NCI-H82 treated with DMSO at 0.1 percent for 48 hours (cell line): ENCODE results near the gene PLEK.

Experiments
- DNase-seq: peaks from one replicate; lab custom pipeline; 2025; ENCODE audit not compliant: unreplicated experiment; lab: John Stamatoyannopoulos, UW

PLEK gene

GRCh38 chr2:68414452-68414851 lies 49.4 kb downstream of the PLEK start:
- DNase-seq = no peak

GRCh38 chr2:68414876-68415275 lies 49.8 kb downstream of the PLEK start:
- DNase-seq = no peak

GRCh38 chr2:68415521-68415920 lies 50.4 kb downstream of the PLEK start:
- no peak for DNase-seq

DNA sequence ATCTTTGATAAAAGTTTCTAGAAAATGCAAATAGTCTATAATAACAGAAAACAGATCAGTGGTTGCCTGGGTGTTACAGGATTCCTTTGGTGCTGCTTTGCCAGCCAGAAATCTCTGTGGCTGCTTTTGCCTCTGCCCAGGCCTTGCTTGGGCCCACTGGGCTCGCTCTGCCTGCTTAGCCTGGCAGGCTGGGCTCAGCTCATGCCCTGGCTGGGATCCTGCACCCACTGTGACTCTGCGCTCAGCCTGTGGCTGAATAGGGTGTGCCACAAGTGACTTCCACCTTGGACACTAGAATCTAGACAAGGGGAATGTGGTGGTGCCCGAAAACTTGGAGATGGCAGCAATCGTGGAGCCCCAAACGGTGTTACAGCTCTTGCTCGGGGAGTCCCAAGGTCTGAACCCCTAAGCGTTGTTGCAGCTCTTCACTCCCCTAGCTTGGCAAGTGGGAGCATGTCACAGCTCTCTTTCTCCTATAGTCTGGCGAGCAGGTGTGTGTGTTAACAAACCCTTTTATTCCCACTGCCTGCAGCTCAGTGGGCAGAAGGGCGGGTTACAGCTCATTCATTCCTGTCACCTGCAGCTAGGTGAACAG lies 51.1 kb downstream of the PLEK start:
- no peak for DNase-seq

- DNase-seq = no peak
Observed at GRCh38 chr2:68417926-68418325, 52.8 kb downstream of the PLEK start.

- DNase-seq = no peak
Observed at GRCh38 chr2:68418419-68418818, 53.3 kb downstream of the PLEK start.

DNA sequence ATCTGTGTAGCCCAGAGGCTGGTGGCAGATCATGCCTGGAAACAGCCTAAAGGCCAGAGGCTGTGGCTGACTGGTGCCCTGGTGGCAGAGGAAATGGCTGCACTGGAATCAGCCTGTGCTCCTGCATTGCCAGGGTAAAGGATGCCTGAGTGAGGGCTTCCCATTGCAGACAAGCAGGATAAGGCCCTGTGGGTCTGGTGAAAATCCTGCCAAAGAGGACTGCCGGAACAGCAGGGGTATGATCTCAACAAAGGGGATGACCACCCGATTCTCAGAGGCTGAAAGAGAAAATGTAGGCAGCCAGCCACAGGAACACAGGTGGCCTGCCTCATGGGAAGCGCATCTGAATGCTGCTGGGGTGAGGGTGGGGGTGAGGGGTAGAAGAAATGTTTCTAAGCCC lies 53.8 kb downstream of the PLEK start:
- DNase-seq = no peak

DNA sequence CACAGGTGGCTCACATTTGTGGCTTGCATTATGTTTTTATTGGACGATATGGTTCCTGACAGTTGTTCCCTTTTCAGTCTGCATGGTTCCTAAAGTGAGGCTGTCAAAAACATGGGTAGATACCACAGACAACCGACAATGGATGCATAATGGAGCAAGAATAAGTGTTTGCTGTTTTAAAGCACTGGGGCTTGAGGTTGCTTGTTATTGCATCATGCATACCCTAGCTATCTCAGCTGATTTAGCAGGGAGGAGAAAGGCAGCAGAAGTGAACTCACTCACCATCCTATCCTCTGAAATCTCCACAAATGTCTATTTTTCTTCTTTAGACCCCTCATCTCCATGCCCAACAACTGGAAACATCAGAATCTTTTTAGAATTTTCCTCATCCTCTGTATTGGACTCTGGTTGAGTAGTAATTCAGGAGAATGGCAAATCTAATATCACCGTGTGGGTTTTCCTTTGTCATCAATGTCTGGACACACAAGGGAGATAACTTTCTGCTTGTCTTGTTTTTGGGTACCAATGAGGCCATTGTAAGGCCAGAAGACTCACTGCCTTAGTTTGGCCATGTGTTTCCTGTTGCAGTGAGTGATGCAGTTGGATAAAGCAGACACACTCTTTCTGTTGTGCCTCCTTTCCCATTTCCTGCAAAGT lies 55.3 kb downstream of the PLEK start:
- no peak for DNase-seq

DNA sequence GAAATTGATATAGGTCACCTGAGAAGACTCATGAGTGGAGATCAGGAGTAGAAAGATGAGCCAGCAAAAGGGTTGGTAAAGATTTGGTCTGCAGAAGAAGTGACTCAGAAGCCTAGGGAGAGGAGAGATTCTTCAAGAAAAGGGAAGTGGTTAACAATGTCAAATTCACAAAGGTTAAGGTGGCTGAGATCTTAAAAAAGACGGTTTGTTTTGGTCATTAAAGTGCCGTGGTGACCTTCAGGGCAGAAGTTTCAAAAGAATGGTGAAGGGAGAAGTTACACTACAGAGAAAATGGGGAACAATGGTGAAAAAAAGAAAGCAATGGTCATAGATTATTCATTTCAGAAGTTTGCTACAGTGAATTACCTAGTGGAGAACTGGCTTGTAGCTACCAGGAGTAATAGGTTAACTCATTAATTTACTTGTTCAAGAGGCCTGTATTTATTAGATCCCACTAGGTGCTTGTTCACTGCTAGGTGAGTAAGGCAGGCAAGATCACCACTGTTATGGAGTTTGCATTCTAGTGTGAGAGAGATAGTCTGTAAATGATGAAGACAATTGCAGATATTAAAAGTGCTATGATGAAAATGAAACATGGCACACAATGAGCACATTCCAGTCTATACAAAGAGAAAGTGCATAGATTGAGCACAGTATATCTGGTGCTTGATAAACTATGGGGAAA lies 59.0 kb downstream of the PLEK start:
- DNase-seq = no peak

DNA sequence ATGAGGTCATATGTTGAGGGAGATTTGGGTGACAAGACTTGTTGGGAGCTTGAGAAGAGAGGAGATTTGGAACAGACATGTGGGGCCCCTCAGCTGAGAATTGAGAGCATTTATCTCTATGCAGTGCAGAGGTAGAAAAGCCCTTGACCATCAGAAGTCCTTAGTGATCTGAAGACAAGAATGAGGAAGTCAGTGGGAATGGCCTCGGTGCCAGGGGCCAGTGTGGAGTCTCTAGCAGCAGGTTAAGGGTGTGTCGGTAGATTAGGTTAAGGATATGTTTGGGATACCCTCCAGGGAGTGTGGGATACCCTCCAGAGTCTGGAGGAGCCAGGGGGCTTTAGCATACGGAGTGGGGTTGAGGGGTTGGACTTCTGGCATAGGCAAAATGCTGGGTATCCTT lies 60.4 kb downstream of the PLEK start:
- no peak for DNase-seq

DNA sequence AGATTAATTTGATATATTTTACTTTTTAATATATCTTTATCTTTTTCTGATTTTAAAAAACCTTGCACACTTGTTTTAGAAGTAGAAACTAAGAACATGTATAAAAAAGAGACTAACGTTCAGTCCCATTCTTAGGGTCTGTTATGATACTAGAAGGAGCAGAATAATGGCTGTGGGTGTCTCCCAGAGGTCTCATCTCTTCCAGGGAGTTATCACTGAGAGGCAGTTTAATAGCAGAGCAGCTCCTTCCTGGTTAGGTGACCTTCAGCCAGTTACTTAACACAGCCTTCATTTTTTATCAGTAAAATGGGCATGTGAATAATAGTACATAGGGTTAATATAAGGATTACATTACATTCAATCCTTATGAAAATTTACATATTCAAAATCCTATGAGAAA lies 61.4 kb downstream of the PLEK start:
- DNase-seq = no peak

- no peak for DNase-seq
Observed at GRCh38 chr2:68426848-68427579, 61.9 kb downstream of the PLEK start.

DNA sequence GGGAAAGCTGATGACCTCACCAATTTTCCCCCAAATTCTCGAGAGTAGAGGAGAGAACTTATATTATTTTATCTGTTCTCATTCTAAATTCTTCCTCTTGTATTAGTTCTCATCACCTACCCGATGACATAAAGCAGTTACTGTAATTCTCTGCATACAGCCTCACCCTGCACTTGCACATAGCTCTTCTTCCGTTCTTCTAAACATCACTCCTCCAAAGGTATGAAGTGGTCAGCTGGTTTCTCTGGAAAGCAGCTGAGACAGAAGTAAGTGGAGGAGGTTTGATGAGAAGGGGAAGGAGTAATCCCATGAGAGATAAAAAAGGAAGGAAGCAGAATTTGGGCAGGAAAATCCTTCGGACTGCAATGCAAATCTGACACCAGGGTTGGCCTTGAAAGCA lies 63.0 kb downstream of the PLEK start:
- no peak for DNase-seq

- no peak for DNase-seq
Observed at GRCh38 chr2:68428746-68429145, 63.7 kb downstream of the PLEK start.

DNA sequence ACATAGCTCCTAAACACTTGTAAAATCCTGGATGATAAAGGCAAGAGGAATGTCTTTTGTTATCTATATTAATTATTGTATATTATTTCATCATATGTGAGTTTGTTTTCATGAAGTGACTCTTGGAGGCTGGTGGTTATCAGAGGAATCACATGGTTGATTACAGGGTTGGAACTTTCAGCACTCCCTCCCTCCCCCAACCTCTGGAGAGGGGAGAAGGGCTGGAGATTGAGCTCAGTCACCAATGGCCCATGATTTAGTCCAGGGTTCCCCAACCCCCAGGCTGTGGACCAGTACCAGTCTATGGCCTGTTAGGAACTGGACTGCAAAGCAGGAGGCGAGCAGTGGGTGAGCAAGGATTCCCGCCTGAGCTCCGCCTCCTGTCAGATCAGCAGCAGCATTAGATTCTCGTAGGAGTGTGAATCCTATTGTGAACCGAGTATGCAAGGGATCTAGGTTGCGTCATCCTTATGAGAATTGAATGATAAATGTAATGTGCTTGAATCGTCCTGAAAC lies 64.3 kb downstream of the PLEK start:
- DNase-seq = no peak

GRCh38 chr2:68431316-68431972 lies 66.4 kb downstream of the PLEK start:
- DNase-seq = no peak

GRCh38 chr2:68432696-68433658 lies 67.9 kb downstream of the PLEK start:
- no peak for DNase-seq

DNA sequence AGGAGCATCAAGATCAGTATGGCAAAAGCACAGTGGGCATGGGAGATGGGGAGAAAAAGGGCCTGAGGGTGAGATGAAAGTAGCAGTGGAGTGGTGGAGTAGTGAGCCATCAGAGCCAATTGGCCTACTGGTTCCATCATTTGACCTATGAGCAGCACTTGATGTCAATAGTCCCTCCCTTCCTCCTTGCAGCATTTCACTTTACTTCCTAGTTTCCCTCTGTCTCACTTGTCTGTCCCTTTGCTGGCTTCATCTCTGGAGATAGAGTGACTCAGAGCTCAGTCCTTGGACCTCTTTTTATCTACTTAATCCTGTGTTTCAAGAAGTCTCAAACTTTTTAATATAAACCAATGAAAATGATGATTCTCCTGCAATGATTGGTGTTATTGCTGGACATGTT lies 69.9 kb downstream of the PLEK start:
- no peak for DNase-seq

DNA sequence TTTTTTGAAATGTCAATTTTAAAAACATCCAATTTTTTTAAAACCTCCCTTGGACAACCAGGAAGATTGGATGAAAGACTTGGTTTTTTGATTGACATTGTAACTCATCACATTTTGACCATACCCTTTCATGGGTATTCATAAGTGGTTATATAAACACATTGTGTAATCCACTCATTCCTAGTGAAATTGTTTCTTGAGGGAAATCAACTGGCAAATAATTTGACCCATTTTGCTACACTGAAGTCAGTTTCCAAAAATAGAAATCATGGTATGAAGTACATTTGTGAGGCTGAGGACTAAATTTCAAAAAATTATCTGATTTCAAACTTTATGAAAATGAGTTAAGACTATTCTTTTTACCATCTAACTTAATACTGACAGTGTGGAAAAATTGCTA lies 70.5 kb downstream of the PLEK start:
- no peak for DNase-seq

- DNase-seq = no peak
Observed at GRCh38 chr2:68436270-68436669, 71.2 kb downstream of the PLEK start.
